HG03066 (cell line): ENCODE measurements around the gene SIX1.

ENCODE experiments used
- ATAC-seq: cut with Tn5 transposase; IDR thresholded peaks from one replicate; pipeline ENCODE4 v1.9.1; 2021; ENCODE audit warnings: low read depth; ENCODE audit not compliant: unreplicated experiment

Gene SIX1

GRCh38 chr14:60602291-60602690 lies 47.0 kb downstream of the SIX1 start:
- no peak for ATAC-seq

DNA sequence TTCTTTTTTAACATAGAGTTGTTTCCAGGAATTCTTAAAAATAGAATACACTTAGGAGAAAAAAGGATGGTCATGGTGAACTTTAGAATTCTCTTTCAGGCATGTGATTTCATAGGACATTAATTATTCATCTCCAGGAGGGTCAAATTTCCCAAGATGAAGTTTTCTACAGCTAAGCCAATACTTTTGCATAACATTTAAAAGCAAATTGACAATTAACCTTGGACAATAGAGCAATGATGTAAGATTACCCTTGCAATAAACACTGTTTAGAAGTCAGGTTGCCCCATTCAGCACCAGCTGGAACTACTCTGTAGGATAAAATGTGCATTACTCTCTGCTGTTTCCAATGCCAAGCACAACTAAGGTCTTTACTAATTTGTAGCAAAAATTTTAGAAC lies 49.5 kb downstream of the SIX1 start:
- no peak for ATAC-seq

DNA sequence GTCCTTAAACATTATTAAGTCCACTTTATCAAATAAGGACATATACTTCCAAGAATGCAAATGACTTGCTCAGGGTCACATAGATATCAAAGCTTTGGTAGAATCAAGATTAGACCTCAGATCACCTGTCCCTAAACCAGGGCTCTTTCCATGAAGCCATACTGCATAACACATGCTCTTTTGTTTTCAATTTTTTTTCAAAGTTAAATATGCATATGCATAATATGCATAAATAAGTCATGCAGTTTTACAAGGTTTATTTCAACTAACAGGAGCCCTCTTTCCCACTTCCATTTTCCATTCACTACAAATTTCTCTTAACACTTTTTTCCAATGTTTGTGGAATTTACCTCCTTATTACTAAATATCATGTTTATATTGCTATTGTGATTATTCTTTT lies 53.1 kb downstream of the SIX1 start:
- no peak for ATAC-seq

DNA sequence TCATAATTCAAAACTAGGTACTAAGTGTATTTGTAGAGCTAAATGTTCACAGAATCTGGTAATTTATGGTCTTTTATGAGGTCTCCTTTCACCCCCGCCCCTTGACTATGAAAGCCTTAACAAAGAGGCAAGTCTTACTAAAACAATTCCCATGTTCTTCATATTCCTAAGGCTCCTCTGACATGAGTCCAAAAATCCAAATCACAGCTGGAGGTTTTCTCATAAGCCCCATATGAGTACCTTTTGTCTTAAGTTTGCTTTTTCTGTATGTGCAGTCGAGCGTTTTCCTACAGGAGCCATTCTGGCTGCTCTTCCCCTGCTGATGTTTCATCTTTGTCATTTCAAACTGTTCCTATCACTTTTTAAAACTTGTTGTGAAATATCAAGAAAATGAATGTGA lies 55.2 kb downstream of the SIX1 start:
- no peak for ATAC-seq
